CD14-positive monocyte (primary cell): ENCODE measurements around the gene DDO. TPM values are rescaled to one million over a fixed set of nuclear protein-coding genes. Genes with fewer than 3 reads are reported as not detected.

Experiments used
- DNase-seq, 3 donors: peaks; one replicate each; pipeline ENCODE4 v3.0.0-alpha.2; 2011 to 2022
- H2AFZ ChIP-seq: 2 replicates; pipeline ENCODE4 v1.6.0; 2012; ENCODE audit warnings: mild to moderate bottlenecking, low read depth, low read length, inconsistent platforms; ENCODE audit not compliant: insufficient read depth, poor library complexity, severe bottlenecking
- H3K27ac ChIP-seq, 2 donors: 1 replicate in 1 of 2; 2 replicates in 1 of 2; pipeline ENCODE4 v1.5.1; 2012 to 2013; ENCODE audit warnings: low read length in 2 of 2, control low read depth in 1 of 2, inconsistent platforms in 1 of 2, low read depth in 1 of 2, mild to moderate bottlenecking in 1 of 2
- H3K27me3 ChIP-seq, 2 donors: one replicate each; pipeline versions ENCODE4 v1.6.0 to v1.6.1; 2011 to 2013; ENCODE audit warnings: low read length in 2 of 2; ENCODE audit not compliant: control insufficient read depth in 2 of 2, insufficient read depth in 2 of 2
- H3K36me3 ChIP-seq, 2 donors: replicated peaks in 1 of 2; 1 replicate in 1 of 2; 2 replicates in 1 of 2; pipeline versions ENCODE4 v1.5.1 to v1.6.1; 2012 to 2013; ENCODE audit warnings: low read length in 2 of 2, control low read depth in 1 of 2, inconsistent platforms in 1 of 2, mild to moderate bottlenecking in 1 of 2; ENCODE audit not compliant: insufficient read depth in 2 of 2, control insufficient read depth in 1 of 2
- H3K4me1 ChIP-seq, 2 donors: 1 replicate in 1 of 2; 2 replicates in 1 of 2; pipeline versions ENCODE4 v1.5.1 to v1.6.1; 2012 to 2013; ENCODE audit warnings: low read length in 2 of 2, control low read depth in 1 of 2, inconsistent platforms in 1 of 2, mild to moderate bottlenecking in 1 of 2, moderate library complexity in 1 of 2; ENCODE audit not compliant: insufficient read depth in 2 of 2, control insufficient read depth in 1 of 2
- H3K4me2 ChIP-seq: replicated peaks from 2 replicates; pipeline ENCODE3; 2012; ENCODE audit warnings: low read length, moderate library complexity, mild to moderate bottlenecking; ENCODE audit not compliant: poor library complexity, severe bottlenecking; ENCODE audit errors: extremely low read depth
- H3K4me3 ChIP-seq, 3 experiments: fragments of 200-600 bp in 1 of 3; sonication (generic) in 1 of 3; replicated peaks in 1 of 3; 1 replicate in 2 of 3; 2 replicates in 1 of 3; pipeline ENCODE4 v1.5.1; 2011 to 2013; ENCODE audit warnings: low read length in 3 of 3, mild to moderate bottlenecking in 3 of 3, control low read depth in 2 of 3, low read depth in 2 of 3, inconsistent platforms in 1 of 3, moderate library complexity in 1 of 3
- H3K79me2 ChIP-seq: 2 replicates; pipeline ENCODE4 v1.6.0; 2012; ENCODE audit warnings: mild to moderate bottlenecking, control low read depth, inconsistent platforms, low read length, moderate library complexity; ENCODE audit not compliant: insufficient read depth
- H3K9ac ChIP-seq: 2 replicates; pipeline ENCODE4 v1.6.0; 2017; ENCODE audit warnings: low read length, mild to moderate bottlenecking; ENCODE audit not compliant: insufficient read depth, poor library complexity, severe bottlenecking
- H3K9me3 ChIP-seq, 2 donors: replicated peaks in 1 of 2; 1 replicate in 1 of 2; 2 replicates in 1 of 2; pipeline versions ENCODE4 v1.5.1 to v1.6.1; 2012 to 2013; ENCODE audit warnings: low read length in 2 of 2, control low read depth in 1 of 2; ENCODE audit not compliant: control insufficient read depth in 1 of 2, insufficient read depth in 1 of 2
- H4K20me1 ChIP-seq: 2 replicates; pipeline ENCODE4 v1.6.0; 2012; ENCODE audit warnings: mild to moderate bottlenecking, low read length, control low read depth, moderate library complexity; ENCODE audit not compliant: insufficient read depth
- H3K27ac Mint-ChIP-seq, 7 donors: one replicate each; pipeline ENCODE4 v1.8.0; 2020; ENCODE audit warnings: mild to moderate bottlenecking in 7 of 7, mixed read lengths in 7 of 7, moderate library complexity in 6 of 7, inconsistent platforms in 2 of 7
- H3K27me3 Mint-ChIP-seq, 3 donors: one replicate each; pipeline ENCODE4 v1.8.0; 2021 to 2022; ENCODE audit warnings: low read depth in 3 of 3, mild to moderate bottlenecking in 3 of 3, mixed read lengths in 3 of 3, moderate library complexity in 3 of 3, inconsistent platforms in 1 of 3
- H3K36me3 Mint-ChIP-seq, 2 donors: one replicate each; pipeline ENCODE4 v1.8.0; 2020; ENCODE audit warnings: mixed read lengths in 2 of 2, inconsistent platforms in 1 of 2, mild to moderate bottlenecking in 1 of 2
- H3K4me1 Mint-ChIP-seq: one replicate; pipeline ENCODE4 v1.8.0; 2020; ENCODE audit warnings: mild to moderate bottlenecking, mixed read lengths
- H3K4me3 Mint-ChIP-seq, 2 donors: one replicate each; pipeline ENCODE4 v1.8.0; 2020; ENCODE audit warnings: mild to moderate bottlenecking in 2 of 2, mixed read lengths in 2 of 2, moderate library complexity in 1 of 2
- H3K9me3 Mint-ChIP-seq, 7 donors: one replicate each; pipeline ENCODE4 v1.8.0; 2020 to 2022; ENCODE audit warnings: mixed read lengths in 7 of 7, mild to moderate bottlenecking in 6 of 7, moderate library complexity in 6 of 7, inconsistent platforms in 2 of 7
- WGBS: methylation state at CpG from one replicate; pipeline ENCODE4 v1.1.5; 2013; ENCODE audit warnings: missing lambda C conversion rate; ENCODE audit not compliant: insufficient coverage; 5-methylcytosine and 5-hydroxymethylcytosine counted together
- intact Hi-C, 2 donors: fragments of 100-400 bp; cut with micrococcal nuclease; formaldehyde crosslinking; loops; one replicate each; pipeline versions ENCODE4 v1.15.0 to v1.15.1; 2023
- polyA minus RNA-seq: library from RNA; depleted of rRNA, polyadenylated mRNA; stranded (reverse); fragments of >200 nt; gene quantifications from 2 replicates; pipeline ENCODE4 v1.2.3, GENCODE V29; 2012
- polyA plus RNA-seq, 3 donors: library from polyadenylated mRNA; depleted of rRNA in 1 of 3; unstranded in 2 of 3; stranded (reverse) in 1 of 3; fragments of 300-500 nt in 2 of 3; fragments of >200 nt in 1 of 3; fragmentation: Illumina TruSeq in 2 of 3; gene quantifications; 1 replicate in 2 of 3; 2 replicates in 1 of 3; pipeline ENCODE4 v1.2.3, GENCODE V29; 2012 to 2021
- total RNA-seq, 12 experiments: library from RNA in 1 of 12; stranded (reverse) in 1 of 12; fragments of 120-200 nt in 1 of 12; gene quantifications; one replicate each; pipeline ENCODE4 v1.2.4 and lab custom pipeline; 2013 to 2026; ENCODE audit warnings: mixed read lengths in 6 of 12, inconsistent platforms in 1 of 12
- TF ChIP-seq, protein P1 (sequence below): fragments of 200-600 bp; IDR thresholded peaks from one replicate; pipeline ENCODE4 v1.8.0; 2022; ENCODE audit warnings: antibody characterized with exemption, mild to moderate bottlenecking

Gene DDO, protein sequence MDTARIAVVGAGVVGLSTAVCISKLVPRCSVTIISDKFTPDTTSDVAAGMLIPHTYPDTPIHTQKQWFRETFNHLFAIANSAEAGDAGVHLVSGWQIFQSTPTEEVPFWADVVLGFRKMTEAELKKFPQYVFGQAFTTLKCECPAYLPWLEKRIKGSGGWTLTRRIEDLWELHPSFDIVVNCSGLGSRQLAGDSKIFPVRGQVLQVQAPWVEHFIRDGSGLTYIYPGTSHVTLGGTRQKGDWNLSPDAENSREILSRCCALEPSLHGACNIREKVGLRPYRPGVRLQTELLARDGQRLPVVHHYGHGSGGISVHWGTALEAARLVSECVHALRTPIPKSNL
- total RNA-seq (2013): 3.4 TPM
- polyA plus RNA-seq (1 to 10 TPM in 1 of 3 donors, under 1 TPM in 2; 0.24 to 2.2 (median 0.95) TPM), polyA minus RNA-seq (1.2 and 2.5 TPM in 2 replicates), total RNA-seq (lab: John Stamatoyannopoulos, UW) (0.23 to 3.8 (median 2.1) reads per million in 11 experiments)

DNA sequence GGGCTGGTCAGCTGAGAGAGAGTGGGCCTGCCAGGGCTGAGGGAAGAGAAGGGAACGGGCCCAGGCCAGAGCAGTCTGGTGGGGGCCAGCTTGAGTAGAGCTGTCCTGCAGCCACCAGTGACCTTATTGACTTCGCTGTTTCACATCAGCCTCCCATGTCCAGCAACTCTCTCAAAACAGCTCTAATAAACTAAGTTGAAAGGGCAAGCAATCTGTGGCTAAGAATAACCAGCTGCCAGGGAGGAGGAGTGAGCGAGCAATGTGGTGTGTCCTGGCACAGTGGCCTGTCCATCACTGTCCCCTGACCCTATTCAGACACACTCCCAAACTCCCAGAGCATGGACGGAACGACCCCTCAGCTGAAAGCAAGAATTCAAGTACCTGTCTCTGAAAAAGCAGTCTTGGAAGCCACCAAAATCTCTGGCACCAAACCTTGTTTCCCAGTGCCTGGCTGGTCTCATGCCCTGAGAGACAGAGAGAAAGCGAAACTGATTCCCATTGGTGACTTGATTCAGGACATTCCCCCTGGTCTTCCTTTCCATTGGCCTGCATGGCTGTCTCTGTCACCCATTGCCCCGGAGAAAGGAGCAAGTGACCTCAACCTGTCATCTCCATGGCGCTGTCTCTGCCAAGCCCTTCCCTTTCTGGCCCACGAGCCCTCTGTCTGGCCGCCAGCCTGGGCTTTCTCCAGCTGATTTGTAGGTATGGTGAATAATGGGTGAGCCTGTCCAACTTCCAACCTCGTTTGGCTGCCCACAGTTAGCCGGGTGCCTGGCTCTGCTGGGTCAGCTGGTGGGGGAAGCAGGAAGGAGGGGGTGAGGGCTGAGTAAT, at the start of gene DDO:
Gene DDO, minus strand, starts transcription at position 490 of the 831 bp plus-strand sequence. CDS start 2,113 bp downstream, outside the sequence.
- peaks cover 0 to 3% (median 2%) of the 10 kb centered on the region in 3 donors for H3K27me3 Mint-ChIP-seq
- peak; percentile 60 to 71 (median 66) for DNase-seq
- peaks cover 0 to 5% of the 10 kb centered on the region in 2 donors for H3K36me3 Mint-ChIP-seq
- 34% methylated on average over 6 of the region's 12 CpGs for WGBS
- no peaks in the 10 kb centered on the region for H4K20me1 ChIP-seq
- H3K4me1 Mint-ChIP-seq: peaks cover 38% of the 10 kb centered on the region
- H3K9me3 Mint-ChIP-seq: peaks cover 0 to 2% (median 0%) of the 10 kb centered on the region in 7 donors
- H3K4me1 ChIP-seq: peaks cover 7 to 20% of the 10 kb centered on the region in 2 donors
- H3K9me3 ChIP-seq: no peaks in the 10 kb centered on the region
- intact Hi-C loops: no loop called here
- peak within 1 kb of the TSS; percentile 62 for H3K9ac ChIP-seq
- peak within 1 kb of the TSS; percentile 78 to 93 for H3K4me3 Mint-ChIP-seq
- no peaks in the 10 kb centered on the region for H3K36me3 ChIP-seq
- H3K4me3 ChIP-seq: peak within 1 kb of the TSS; percentile 30 to 75 (median 35)
- H3K79me2 ChIP-seq: no peaks in the 10 kb centered on the region
- H3K27ac Mint-ChIP-seq: peak within 1 kb of the TSS; percentile 74 to 97 (median 91)
- peak within 1 kb of the TSS; percentile 62 for H3K4me2 ChIP-seq
- peak within 1 kb of the TSS; percentile 94 for H2AFZ ChIP-seq
- H3K27me3 ChIP-seq: no peaks in the 10 kb centered on the region
- TF ChIP-seq, protein P1, sequence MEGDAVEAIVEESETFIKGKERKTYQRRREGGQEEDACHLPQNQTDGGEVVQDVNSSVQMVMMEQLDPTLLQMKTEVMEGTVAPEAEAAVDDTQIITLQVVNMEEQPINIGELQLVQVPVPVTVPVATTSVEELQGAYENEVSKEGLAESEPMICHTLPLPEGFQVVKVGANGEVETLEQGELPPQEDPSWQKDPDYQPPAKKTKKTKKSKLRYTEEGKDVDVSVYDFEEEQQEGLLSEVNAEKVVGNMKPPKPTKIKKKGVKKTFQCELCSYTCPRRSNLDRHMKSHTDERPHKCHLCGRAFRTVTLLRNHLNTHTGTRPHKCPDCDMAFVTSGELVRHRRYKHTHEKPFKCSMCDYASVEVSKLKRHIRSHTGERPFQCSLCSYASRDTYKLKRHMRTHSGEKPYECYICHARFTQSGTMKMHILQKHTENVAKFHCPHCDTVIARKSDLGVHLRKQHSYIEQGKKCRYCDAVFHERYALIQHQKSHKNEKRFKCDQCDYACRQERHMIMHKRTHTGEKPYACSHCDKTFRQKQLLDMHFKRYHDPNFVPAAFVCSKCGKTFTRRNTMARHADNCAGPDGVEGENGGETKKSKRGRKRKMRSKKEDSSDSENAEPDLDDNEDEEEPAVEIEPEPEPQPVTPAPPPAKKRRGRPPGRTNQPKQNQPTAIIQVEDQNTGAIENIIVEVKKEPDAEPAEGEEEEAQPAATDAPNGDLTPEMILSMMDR: no peak
- H3K27ac ChIP-seq: peak within 1 kb of the TSS in 1 of 2 donors; percentile 87

- Histone ChIP-seq H3K4me3 (no peak overlapping the region), H3K27ac (no peak overlapping the region), H3K4me2 (no peak overlapping the region), H2AFZ (no peak overlapping the region), H3K9me3 (peaks cover 14 to 25% of the 10 kb centered on the region in 2 donors), H3K4me1 (no peaks in the 10 kb centered on the region), H3K36me3 (no peaks in the 10 kb centered on the region), H3K79me2 (peaks cover 97% of the 10 kb centered on the region), H3K27me3 (no peaks in the 10 kb centered on the region), H4K20me1 (no peaks in the 10 kb centered on the region), H3K9ac (no peak overlapping the region)
- no peak for DNase-seq
- H3K4me3 Mint-ChIP-seq: no peak overlapping the region
- no peaks in the 10 kb centered on the region for H3K27me3 Mint-ChIP-seq
- peaks cover 6% of the 10 kb centered on the region for H3K4me1 Mint-ChIP-seq
- TF ChIP-seq, protein P1: no peak
- peaks cover 27 to 41% (median 32%) of the 10 kb centered on the region in 7 donors for H3K9me3 Mint-ChIP-seq
- WGBS: no CpG with 5 or more reads among the region's 2 CpGs
- no peak overlapping the region for H3K27ac Mint-ChIP-seq
- intact Hi-C loops: no loop called here
- H3K36me3 Mint-ChIP-seq: peaks cover 7 to 17% of the 10 kb centered on the region in 2 donors
Measured at GRCh38 chr6:110462884-110463481, 47.6 kb upstream of the DDO start.
